Activated naive CD8-positive, alpha-beta T cell treated with anti-CD3 and anti-CD28 coated beads, Interleukin-2, amount 10 ng/mL, durations not matched to agents 7 days and 5 days (primary cell): ENCODE measurements around the gene ABHD12. TPM values are rescaled to one million over a fixed set of nuclear protein-coding genes. Genes with fewer than 3 reads are reported as not detected.

ENCODE experiments used
- ATAC-seq: fragments of 150-1000 bp; cut with Tn5 transposase; one replicate; pipeline ENCODE4 v1.10.0; 2021; ENCODE audit warnings: low read depth, moderate library complexity
- POLR2A ChIA-PET: fragments of 350-600 bp; sonication (Branson Sonifier 250); formaldehyde crosslinking; loops from one replicate; lab custom pipeline; 2021; ENCODE audit warnings: antibody characterized with exemption; lab: Charles Lee
- DNase-seq: peaks from one replicate; pipeline ENCODE4 v3.0.0; 2021
- H3K27ac Mint-ChIP-seq: one replicate; pipeline ENCODE4 v1.8.0; 2022; ENCODE audit warnings: mild to moderate bottlenecking, mixed read lengths
- H3K27me3 Mint-ChIP-seq: one replicate; pipeline ENCODE4 v1.8.0; 2022; ENCODE audit warnings: mild to moderate bottlenecking, moderate library complexity, mixed read lengths
- H3K36me3 Mint-ChIP-seq: one replicate; pipeline ENCODE4 v1.8.0; 2021; ENCODE audit warnings: mild to moderate bottlenecking, mixed read lengths
- H3K4me1 Mint-ChIP-seq: one replicate; pipeline ENCODE4 v1.8.0; 2021; ENCODE audit warnings: mixed read lengths
- H3K4me3 Mint-ChIP-seq: one replicate; pipeline ENCODE4 v1.8.0; 2022; ENCODE audit warnings: mild to moderate bottlenecking, moderate library complexity, mixed read lengths
- H3K9me3 Mint-ChIP-seq: one replicate; pipeline ENCODE4 v1.8.0; 2021; ENCODE audit warnings: mixed read lengths
- total RNA-seq, 2 experiments: library from RNA; stranded (reverse); gene quantifications; one replicate each; pipeline ENCODE4 v1.2.3, GENCODE V29; 2021

Gene ABHD12
- total RNA-seq, 2 experiments from 2014 or later = 26.5 to 27.3 TPM

GRCh38 chr20:25296094-25297093 is 94.2 kb downstream of the ABHD12 start:
- peaks cover 2% of the 10 kb centered on the region for H3K36me3 Mint-ChIP-seq
- no peaks in the 10 kb centered on the region for H3K9me3 Mint-ChIP-seq
- no peak overlapping the region for H3K27ac Mint-ChIP-seq
- no peak overlapping the region for H3K4me3 Mint-ChIP-seq
- peak; percentile 37 for ATAC-seq
- H3K4me1 Mint-ChIP-seq = no peaks in the 10 kb centered on the region
- POLR2A ChIA-PET = no interaction called here
- DNase-seq = peak; percentile 44
- H3K27me3 Mint-ChIP-seq = no peaks in the 10 kb centered on the region

GRCh38 chr20:25295386-25296093 is 95.1 kb downstream of the ABHD12 start:
- DNase-seq (no peak), ATAC-seq (no peak)
- H3K27me3 Mint-ChIP-seq = no peaks in the 10 kb centered on the region
- peaks cover 2% of the 10 kb centered on the region for H3K36me3 Mint-ChIP-seq
- no peak overlapping the region for H3K27ac Mint-ChIP-seq
- POLR2A ChIA-PET = no interaction called here
- H3K4me3 Mint-ChIP-seq = no peak overlapping the region
- no peaks in the 10 kb centered on the region for H3K4me1 Mint-ChIP-seq
- H3K9me3 Mint-ChIP-seq = no peaks in the 10 kb centered on the region

- DNase-seq (peak; percentile 57), ATAC-seq (peak; percentile 45)
- Mint-ChIP-seq H3K9me3 (no peaks in the 10 kb centered on the region), H3K4me3 (no peak overlapping the region), H3K27ac (no peak overlapping the region), H3K36me3 (peaks cover 2% of the 10 kb centered on the region), H3K27me3 (no peaks in the 10 kb centered on the region), H3K4me1 (no peaks in the 10 kb centered on the region)
- POLR2A ChIA-PET = no interaction called here
Measured at GRCh38 chr20:25294459-25295385, 95.9 kb downstream of the ABHD12 start.

GRCh38 chr20:25293910-25294458 is 96.7 kb downstream of the ABHD12 start:
- no peak for ATAC-seq
- H3K4me3 Mint-ChIP-seq = no peak overlapping the region
- H3K27ac Mint-ChIP-seq = no peak overlapping the region
- no peaks in the 10 kb centered on the region for H3K4me1 Mint-ChIP-seq
- H3K9me3 Mint-ChIP-seq = no peaks in the 10 kb centered on the region
- no peaks in the 10 kb centered on the region for H3K27me3 Mint-ChIP-seq
- DNase-seq = no peak
- POLR2A ChIA-PET = no interaction called here
- H3K36me3 Mint-ChIP-seq = peaks cover 2% of the 10 kb centered on the region

- POLR2A ChIA-PET = no interaction called here
- no peaks in the 10 kb centered on the region for H3K9me3 Mint-ChIP-seq
- H3K4me3 Mint-ChIP-seq = no peak overlapping the region
- H3K36me3 Mint-ChIP-seq = peaks cover 2% of the 10 kb centered on the region
- DNase-seq = no peak
- no peaks in the 10 kb centered on the region for H3K27me3 Mint-ChIP-seq
- ATAC-seq = no peak
- H3K4me1 Mint-ChIP-seq = no peaks in the 10 kb centered on the region
- H3K27ac Mint-ChIP-seq = peak overlapping the region; percentile 3
Measured at GRCh38 chr20:25293507-25293906, 97.1 kb downstream of the ABHD12 start.

- Mint-ChIP-seq H3K36me3 (peaks cover 2% of the 10 kb centered on the region), H3K4me1 (no peaks in the 10 kb centered on the region), H3K27ac (no peak overlapping the region), H3K9me3 (no peaks in the 10 kb centered on the region), H3K27me3 (no peaks in the 10 kb centered on the region), H3K4me3 (no peak overlapping the region)
- POLR2A ChIA-PET = no interaction called here
- ATAC-seq (no peak), DNase-seq (no peak)
Measured at GRCh38 chr20:25292176-25292891, 98.3 kb downstream of the ABHD12 start.

GRCh38 chr20:25291432-25292133 is 99.1 kb downstream of the ABHD12 start:
- Mint-ChIP-seq H3K36me3 (peaks cover 2% of the 10 kb centered on the region), H3K27ac (no peak overlapping the region), H3K4me3 (no peak overlapping the region), H3K27me3 (no peaks in the 10 kb centered on the region), H3K4me1 (no peaks in the 10 kb centered on the region), H3K9me3 (no peaks in the 10 kb centered on the region)
- POLR2A ChIA-PET = no interaction called here
- DNase-seq (no peak), ATAC-seq (no peak)

GRCh38 chr20:25290646-25291431 is 99.8 kb downstream of the ABHD12 start:
- Mint-ChIP-seq H3K4me1 (no peaks in the 10 kb centered on the region), H3K27me3 (no peaks in the 10 kb centered on the region), H3K9me3 (no peaks in the 10 kb centered on the region), H3K27ac (no peak overlapping the region), H3K4me3 (no peak overlapping the region), H3K36me3 (peaks cover 2% of the 10 kb centered on the region)
- ATAC-seq = no peak
- DNase-seq = no peak
- POLR2A ChIA-PET = no interaction called here

- POLR2A ChIA-PET = no interaction called here
- no peak overlapping the region for H3K27ac Mint-ChIP-seq
- H3K36me3 Mint-ChIP-seq = peaks cover 6% of the 10 kb centered on the region
Measured at GRCh38 chr20:25289886-25290597, 100.6 kb downstream of the ABHD12 start.

GRCh38 chr20:25288291-25289181 is 102.1 kb downstream of the ABHD12 start:
- Mint-ChIP-seq H3K36me3 (peaks cover 4% of the 10 kb centered on the region), H3K9me3 (no peaks in the 10 kb centered on the region), H3K4me3 (no peak overlapping the region), H3K27ac (no peak overlapping the region), H3K4me1 (no peaks in the 10 kb centered on the region), H3K27me3 (no peaks in the 10 kb centered on the region)
- POLR2A ChIA-PET = no interaction called here
- no peak for ATAC-seq
- no peak for DNase-seq

More at GRCh38 chr20:25289886-25290597, 100.6 kb downstream of the ABHD12 start:
- DNase-seq = no peak
- H3K4me3 Mint-ChIP-seq = no peak overlapping the region
- H3K4me1 Mint-ChIP-seq = no peaks in the 10 kb centered on the region
- no peaks in the 10 kb centered on the region for H3K27me3 Mint-ChIP-seq
- ATAC-seq = no peak
- H3K9me3 Mint-ChIP-seq = no peaks in the 10 kb centered on the region
